Trophoblast cell (in vitro differentiated cells and primary cell): ENCODE data around the gene PIF1.

Experiments
- DNase-seq, 2 donors: peaks; one replicate each; pipeline ENCODE4 v3.0.0-alpha.2; 2016
- H2AFZ ChIP-seq: 2 replicates; pipeline ENCODE4 v1.6.1; 2013; ENCODE audit warnings: low read length, moderate library complexity, mild to moderate bottlenecking; ENCODE audit not compliant: insufficient read depth, poor library complexity
- H2AK5ac ChIP-seq: 2 replicates; pipeline ENCODE4 v1.6.1; 2013; ENCODE audit warnings: mild to moderate bottlenecking, low read length
- H2BK120ac ChIP-seq: 2 replicates; pipeline ENCODE4 v1.6.1; 2013; ENCODE audit warnings: low read length, mild to moderate bottlenecking, moderate library complexity; ENCODE audit not compliant: insufficient read depth, poor library complexity
- H2BK12ac ChIP-seq: 2 replicates; pipeline ENCODE4 v1.6.1; 2013; ENCODE audit warnings: mild to moderate bottlenecking, low read length, moderate library complexity
- H2BK5ac ChIP-seq: 2 replicates; pipeline ENCODE4 v1.6.1; 2013; ENCODE audit warnings: low read length, low read depth, moderate library complexity, mild to moderate bottlenecking; ENCODE audit not compliant: poor library complexity
- H3K14ac ChIP-seq: 2 replicates; pipeline ENCODE4 v1.6.1; 2013; ENCODE audit warnings: mild to moderate bottlenecking, low read length
- H3K18ac ChIP-seq: 2 replicates; pipeline ENCODE4 v1.6.1; 2013; ENCODE audit warnings: mild to moderate bottlenecking, low read length
- H3K23ac ChIP-seq: 2 replicates; pipeline ENCODE4 v1.6.1; 2013; ENCODE audit warnings: low read length
- H3K27ac ChIP-seq: 2 replicates; pipeline ENCODE4 v1.5.1; 2013; ENCODE audit warnings: low read depth, mild to moderate bottlenecking, inconsistent platforms, low read length, moderate library complexity
- H3K27me3 ChIP-seq: 2 replicates; pipeline ENCODE4 v1.6.1; 2013; ENCODE audit warnings: inconsistent platforms, mild to moderate bottlenecking, low read length, moderate library complexity; ENCODE audit not compliant: insufficient read depth
- H3K36me3 ChIP-seq, 2 experiments: 1 replicate in 1 of 2; 2 replicates in 1 of 2; pipeline ENCODE4 v1.6.1; 2013; ENCODE audit warnings: low read length in 2 of 2, mild to moderate bottlenecking in 2 of 2, moderate library complexity in 1 of 2; ENCODE audit not compliant: insufficient read depth in 2 of 2, control insufficient read depth in 1 of 2
- H3K4ac ChIP-seq: 2 replicates; pipeline ENCODE4 v1.6.1; 2013; ENCODE audit warnings: low read depth, mild to moderate bottlenecking, low read length, moderate library complexity
- H3K4me1 ChIP-seq, 2 experiments: 1 replicate in 1 of 2; 2 replicates in 1 of 2; pipeline ENCODE4 v1.6.1; 2013; ENCODE audit warnings: low read length in 2 of 2, mild to moderate bottlenecking in 2 of 2, moderate library complexity in 1 of 2; ENCODE audit not compliant: insufficient read depth in 2 of 2, control insufficient read depth in 1 of 2
- H3K4me2 ChIP-seq: 2 replicates; pipeline ENCODE4 v1.6.1; 2013; ENCODE audit warnings: inconsistent platforms, mild to moderate bottlenecking, low read length, moderate library complexity
- H3K4me3 ChIP-seq: 2 replicates; pipeline ENCODE4 v1.5.1; 2013; ENCODE audit warnings: mild to moderate bottlenecking, low read depth, low read length, inconsistent platforms
- H3K79me1 ChIP-seq: one replicate; pipeline ENCODE4 v1.6.1; 2013; ENCODE audit warnings: low read length
- H3K79me2 ChIP-seq: 2 replicates; pipeline ENCODE4 v1.6.1; 2013; ENCODE audit warnings: low read length, mild to moderate bottlenecking; ENCODE audit not compliant: control insufficient read depth, insufficient read depth, poor library complexity
- H3K9ac ChIP-seq: 2 replicates; pipeline ENCODE4 v1.6.1; 2013; ENCODE audit warnings: mild to moderate bottlenecking, low read length
- H3K9me3 ChIP-seq: 2 replicates; pipeline ENCODE4 v1.6.1; 2013; ENCODE audit warnings: low read depth, mild to moderate bottlenecking, control low read depth, inconsistent platforms, low read length; ENCODE audit not compliant: insufficient read depth
- H4K12ac ChIP-seq: 2 replicates; pipeline ENCODE4 v1.6.1; 2013; ENCODE audit warnings: low read depth, mild to moderate bottlenecking, low read length, moderate library complexity
- H4K8ac ChIP-seq: 2 replicates; pipeline ENCODE4 v1.6.1; 2013; ENCODE audit warnings: low read depth, mild to moderate bottlenecking, low read length, moderate library complexity
- H4K91ac ChIP-seq: one replicate; pipeline ENCODE4 v1.6.1; 2013; ENCODE audit warnings: low read depth, mild to moderate bottlenecking, low read length, moderate library complexity
- WGBS: extraction: QIAGEN DNeasy Blood & Tissue Kit; methylation state at CpG from one replicate; pipeline ENCODE4 v1.1.7; 2013; ENCODE audit warnings: missing lambda C conversion rate; ENCODE audit not compliant: insufficient read length, insufficient coverage; ENCODE audit errors: extremely low coverage; 5-methylcytosine and 5-hydroxymethylcytosine counted together

The PIF1 gene

DNA sequence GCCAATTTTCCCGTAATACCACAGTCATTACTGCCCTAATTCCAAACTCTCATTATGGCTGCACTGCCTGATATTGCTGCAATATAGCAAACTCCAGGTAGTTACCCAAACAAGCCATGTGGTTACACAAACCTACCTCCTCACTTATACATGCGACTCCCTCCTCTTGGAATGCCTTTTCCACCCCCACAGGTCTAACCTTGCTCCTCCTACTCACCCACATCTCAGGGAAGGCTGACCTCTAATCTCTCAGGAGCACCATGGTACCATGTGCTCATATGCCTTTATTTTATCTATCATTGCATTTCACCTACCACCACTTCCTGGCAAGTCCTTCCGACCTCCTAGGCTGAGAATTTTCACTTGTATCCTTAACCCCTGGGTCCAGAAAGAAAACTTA, 53.0 kb downstream of the PIF1 start:
- no peak overlapping the region for H3K18ac ChIP-seq
- DNase-seq: no peak
- no CpG with 5 or more reads among the region's 3 CpGs for WGBS
- H3K4me3 ChIP-seq: no peak overlapping the region
- H4K12ac ChIP-seq: no peak overlapping the region
- H3K4me1 ChIP-seq: peaks cover 17 to 25% of the 10 kb centered on the region in 2 experiments
- H3K14ac ChIP-seq: no peak overlapping the region
- no peak overlapping the region for H3K27ac ChIP-seq
- peaks cover 21% of the 10 kb centered on the region for H3K79me1 ChIP-seq
- H4K8ac ChIP-seq: no peak overlapping the region
- H2AK5ac ChIP-seq: no peak overlapping the region
- no peak overlapping the region for H2BK12ac ChIP-seq
- H3K23ac ChIP-seq: no peak overlapping the region
- peaks cover 25% of the 10 kb centered on the region for H3K79me2 ChIP-seq
- no peak overlapping the region for H2BK120ac ChIP-seq
- peak overlapping the region; percentile 59 for H3K4ac ChIP-seq
- no peak overlapping the region for H3K4me2 ChIP-seq
- H2BK5ac ChIP-seq: no peak overlapping the region
- H2AFZ ChIP-seq: no peak overlapping the region
- H3K9ac ChIP-seq: no peak overlapping the region
- no peak overlapping the region for H4K91ac ChIP-seq
- no peaks in the 10 kb centered on the region for H3K27me3 ChIP-seq
- H3K36me3 ChIP-seq: no peaks in the 10 kb centered on the region
- H3K9me3 ChIP-seq: no peaks in the 10 kb centered on the region

DNA sequence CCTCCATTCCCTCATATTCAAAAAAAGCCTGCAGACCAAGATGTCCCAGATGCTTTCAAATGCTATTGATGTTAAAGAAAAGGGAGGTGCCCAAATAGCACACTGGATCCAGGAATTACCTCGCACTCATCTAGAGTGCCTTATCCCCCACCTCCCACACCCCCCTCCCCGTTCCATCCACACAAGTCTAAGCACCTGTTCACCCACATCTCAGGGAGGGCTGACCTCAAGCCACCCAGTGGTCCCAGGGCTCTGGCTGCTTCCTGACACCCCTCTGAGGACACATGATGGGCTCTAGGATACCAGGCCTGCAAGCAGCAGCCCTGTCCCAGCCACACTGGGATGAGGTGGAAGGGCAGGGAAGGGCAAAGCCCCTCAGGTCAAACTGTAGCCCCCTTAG, 54.8 kb downstream of the PIF1 start:
- H3K9ac ChIP-seq: no peak overlapping the region
- no peak for DNase-seq
- no peak overlapping the region for H3K4me2 ChIP-seq
- H3K9me3 ChIP-seq: peaks cover 3% of the 10 kb centered on the region
- no CpG with 5 or more reads among the region's 2 CpGs for WGBS
- no peak overlapping the region for H2BK5ac ChIP-seq
- peaks cover 20% of the 10 kb centered on the region for H3K79me2 ChIP-seq
- no peak overlapping the region for H3K27ac ChIP-seq
- no peak overlapping the region for H4K8ac ChIP-seq
- no peak overlapping the region for H2BK120ac ChIP-seq
- H3K79me1 ChIP-seq: peaks cover 14% of the 10 kb centered on the region
- no peak overlapping the region for H3K18ac ChIP-seq
- peak overlapping the region; percentile 76 for H3K4ac ChIP-seq
- H2AK5ac ChIP-seq: no peak overlapping the region
- no peak overlapping the region for H2AFZ ChIP-seq
- H3K4me1 ChIP-seq: peaks cover 14 to 21% of the 10 kb centered on the region in 2 experiments
- no peak overlapping the region for H4K12ac ChIP-seq
- peaks cover 0 to 3% of the 10 kb centered on the region in 2 experiments for H3K36me3 ChIP-seq
- H3K14ac ChIP-seq: no peak overlapping the region
- H4K91ac ChIP-seq: no peak overlapping the region
- H2BK12ac ChIP-seq: no peak overlapping the region
- H3K23ac ChIP-seq: no peak overlapping the region
- no peak overlapping the region for H3K4me3 ChIP-seq
- no peaks in the 10 kb centered on the region for H3K27me3 ChIP-seq

DNA sequence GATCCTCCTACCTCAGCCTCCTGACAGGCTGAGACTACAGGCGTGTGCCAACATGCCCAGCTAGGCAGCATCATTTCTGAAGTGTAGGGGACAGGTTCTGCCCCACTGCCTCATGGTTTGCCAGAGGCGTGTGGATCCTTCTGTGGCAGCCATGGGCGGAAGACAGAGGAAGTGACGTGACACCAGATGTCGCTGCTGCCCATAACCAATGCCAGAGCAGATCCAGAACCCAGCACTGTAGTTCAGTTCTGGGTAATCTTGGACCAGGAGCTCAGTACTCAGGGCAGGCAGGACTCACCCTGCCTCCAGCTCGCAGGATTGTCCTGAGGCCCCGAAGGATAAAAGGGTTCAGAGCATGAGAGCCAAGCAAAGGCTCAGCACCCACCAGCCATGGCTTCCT, 58.2 kb downstream of the PIF1 start:
- Histone ChIP-seq H3K14ac (no peak overlapping the region), H3K36me3 (peaks cover 3 to 4% of the 10 kb centered on the region in 2 experiments), H3K4me1 (peaks cover 0 to 5% of the 10 kb centered on the region in 2 experiments), H4K12ac (no peak overlapping the region), H2AFZ (no peak overlapping the region), H3K4me3 (no peak overlapping the region), H3K4ac (no peak overlapping the region), H4K8ac (no peak overlapping the region), H3K4me2 (no peak overlapping the region), H4K91ac (no peak overlapping the region), H3K9me3 (peaks cover 3% of the 10 kb centered on the region), H3K79me2 (peaks cover 3% of the 10 kb centered on the region), H3K9ac (no peak overlapping the region), H3K18ac (peak overlapping the region; percentile 41), H3K27me3 (no peaks in the 10 kb centered on the region), H3K27ac (no peak overlapping the region), H2BK120ac (no peak overlapping the region), H2BK5ac (no peak overlapping the region), H3K23ac (no peak overlapping the region), H2BK12ac (no peak overlapping the region), H2AK5ac (no peak overlapping the region), H3K79me1 (no peaks in the 10 kb centered on the region)
- WGBS: no CpG with 5 or more reads among the region's 7 CpGs
- DNase-seq: peak in 1 of 2 donors; percentile 32

DNA sequence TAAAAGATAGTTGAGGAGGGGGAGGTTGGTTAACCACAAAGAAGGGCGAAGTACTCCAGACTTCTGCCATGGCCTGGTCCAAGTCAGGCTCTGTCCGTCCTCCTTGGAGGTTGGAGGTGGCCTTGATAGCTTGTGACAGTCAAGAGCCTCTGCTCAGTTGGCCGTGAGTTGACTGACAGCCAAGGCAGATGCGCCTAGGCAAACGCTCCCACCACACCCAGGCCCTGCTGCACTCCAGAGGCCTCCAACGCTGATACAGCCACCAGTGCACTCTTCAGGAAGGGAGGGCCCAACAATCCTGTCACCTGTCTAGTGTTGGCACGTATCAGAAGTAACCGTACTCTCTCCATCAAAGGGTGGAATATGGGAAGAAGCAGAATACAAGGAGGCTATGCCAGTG, 59.4 kb downstream of the PIF1 start:
- Histone ChIP-seq H3K79me2 (peaks cover 3% of the 10 kb centered on the region), H2BK12ac (no peak overlapping the region), H4K12ac (no peak overlapping the region), H3K4me1 (peaks cover 0 to 3% of the 10 kb centered on the region in 2 experiments), H3K27ac (no peak overlapping the region), H2AFZ (no peak overlapping the region), H3K4me2 (no peak overlapping the region), H4K8ac (no peak overlapping the region), H2AK5ac (no peak overlapping the region), H3K79me1 (no peaks in the 10 kb centered on the region), H2BK120ac (no peak overlapping the region), H3K4me3 (no peak overlapping the region), H3K14ac (no peak overlapping the region), H3K27me3 (no peaks in the 10 kb centered on the region), H3K9ac (no peak overlapping the region), H2BK5ac (no peak overlapping the region), H4K91ac (no peak overlapping the region), H3K18ac (no peak overlapping the region), H3K23ac (no peak overlapping the region), H3K36me3 (peaks cover 3 to 4% of the 10 kb centered on the region in 2 experiments), H3K9me3 (peaks cover 3% of the 10 kb centered on the region), H3K4ac (no peak overlapping the region)
- WGBS: no CpG with 5 or more reads among the region's 8 CpGs
- DNase-seq: no peak
